ENCODE data around the gene DUSP10.

GRCh38 chr1:221741703-221742554 is at the start of gene DUSP10:
- TF ChIP-seq TAF1 (IDR thresholded peaks at IDR 0.05; ENCODE audit: borderline replicate concordance, insufficient read depth, low read length): 0 out of 2 replicates have a peak, but pooled peaks have one; percentile 57
- peak; percentile 92 for TF ChIP-seq SIN3A (IDR thresholded peaks at IDR 0.05; ENCODE audit: borderline replicate concordance, insufficient read depth, low read length)
- peak in 1 of 2 experiments; percentile 48; a peak in 1 of 4 replicates for TF ChIP-seq REST (IDR thresholded peaks at IDR 0.05; ENCODE audit: insufficient read depth in 1 of 2, low read depth in 2 of 2, low read length in 2 of 2)
- peak; percentile 70; the same call in 1 of the 2 replicates for TF ChIP-seq POLR2AphosphoS5 (IDR thresholded peaks at IDR 0.05; ENCODE audit: low read depth, low read length)
- TF ChIP-seq FOXP2 (optimal IDR thresholded peaks at IDR 0.05; ENCODE audit: borderline replicate concordance, extremely low read depth, extremely low read length, insufficient read depth): peak; percentile 81
